Measurements from ENCODE around the gene ZSCAN10. TPM values are rescaled to one million over a fixed set of nuclear protein-coding genes. Genes with fewer than 3 reads are reported as not detected.
"Not testable (repeated sequence)": the region's sequence is repeated elsewhere in the genome, so short reads cannot be mapped to it uniquely, and the experiment has no call there.

ZSCAN10 gene
- total RNA-seq, 1 donor from 2014 or later = 0.34 TPM

DNA sequence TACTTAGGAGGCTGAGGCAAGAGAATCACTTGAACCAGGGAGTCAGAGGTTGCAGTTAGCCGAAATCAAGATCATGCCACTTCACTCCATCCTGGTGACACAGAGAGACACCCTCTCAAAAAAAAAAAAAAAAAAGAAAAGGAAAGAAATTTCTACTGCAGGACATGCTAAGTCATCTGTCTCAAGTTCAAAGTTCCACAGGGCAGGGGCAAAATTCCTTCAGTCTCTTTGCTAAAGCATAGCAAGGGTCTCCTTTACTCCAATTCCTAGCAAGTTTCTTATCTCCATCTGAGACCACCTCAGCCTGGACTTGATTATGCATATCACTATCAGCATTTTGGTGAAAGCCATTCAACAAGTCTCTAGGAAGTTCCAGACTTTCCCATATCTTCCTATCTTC lies 14.6 kb downstream of the ZSCAN10 start:
- no peaks in the 10 kb centered on the region for H3K9me3 Mint-ChIP-seq (ENCODE audit: low read depth)
- no peaks in the 10 kb centered on the region for H3K36me3 Mint-ChIP-seq (ENCODE audit: insufficient read depth)
- DNase-seq (ENCODE audit: low spot score, unreplicated experiment) = no peak
- H3K27ac Mint-ChIP-seq = no peak overlapping the region
- peaks cover 12% of the 10 kb centered on the region for H3K27me3 Mint-ChIP-seq
- no peak overlapping the region for H3K4me3 Mint-ChIP-seq (ENCODE audit: low read depth)
- no peak for TF ChIP-seq CTCF (IDR thresholded peaks at IDR 0.05; ENCODE audit: unreplicated experiment)
- H3K4me1 Mint-ChIP-seq (ENCODE audit: low read depth) = peaks cover 1% of the 10 kb centered on the region

DNA sequence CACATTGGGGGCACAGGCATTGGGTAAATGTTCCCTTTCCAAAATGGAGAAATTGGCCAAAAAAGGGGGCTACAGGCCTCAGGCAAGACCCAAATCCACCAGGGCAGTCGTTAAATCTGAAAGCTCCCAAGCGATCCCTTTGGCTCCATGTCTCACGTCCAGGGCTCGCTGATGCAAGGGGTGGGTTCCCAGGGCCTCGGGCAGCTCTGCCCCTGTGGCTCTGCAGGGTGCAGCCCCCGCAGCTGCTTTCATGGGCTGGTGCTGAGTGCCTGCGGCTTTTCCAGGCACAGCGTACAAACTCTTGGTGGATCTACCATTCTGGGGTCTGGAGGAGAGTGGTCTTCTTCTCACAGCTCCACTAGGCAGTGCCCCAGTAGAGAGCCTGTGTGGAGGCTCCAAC lies 15.7 kb downstream of the ZSCAN10 start:
- DNase-seq (ENCODE audit: low spot score, unreplicated experiment); H3K4me1 Mint-ChIP-seq (ENCODE audit: low read depth); H3K27ac Mint-ChIP-seq; H3K9me3 Mint-ChIP-seq (ENCODE audit: low read depth); H3K4me3 Mint-ChIP-seq (ENCODE audit: low read depth); H3K36me3 Mint-ChIP-seq (ENCODE audit: insufficient read depth): not testable (repeated sequence)
- peaks cover 14% of the 10 kb centered on the region for H3K27me3 Mint-ChIP-seq

DNA sequence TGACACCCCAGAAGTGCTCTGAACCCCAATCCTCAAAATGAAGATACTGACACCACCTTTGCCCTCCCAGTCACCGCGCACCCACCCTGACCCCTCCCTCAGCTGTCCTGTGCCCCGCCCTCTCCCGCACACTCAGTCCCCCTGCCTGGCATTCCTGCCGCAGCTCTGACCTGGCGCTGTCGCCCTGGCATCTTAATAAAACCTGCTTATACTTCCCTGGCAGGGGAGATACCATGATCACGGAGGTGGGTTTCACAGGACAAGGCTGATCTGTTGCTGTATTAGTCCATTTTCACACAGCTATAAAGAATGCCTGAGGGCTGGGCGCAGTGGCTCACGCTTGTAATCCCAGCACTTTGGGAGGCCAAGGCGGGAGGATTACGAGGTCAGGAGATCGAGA lies 17.1 kb downstream of the ZSCAN10 start:
- H3K4me1 Mint-ChIP-seq (ENCODE audit: low read depth); H3K27ac Mint-ChIP-seq; H3K4me3 Mint-ChIP-seq (ENCODE audit: low read depth); H3K9me3 Mint-ChIP-seq (ENCODE audit: low read depth); H3K36me3 Mint-ChIP-seq (ENCODE audit: insufficient read depth); DNase-seq (ENCODE audit: low spot score, unreplicated experiment): not testable (repeated sequence)
- peaks cover 17% of the 10 kb centered on the region for H3K27me3 Mint-ChIP-seq

DNA sequence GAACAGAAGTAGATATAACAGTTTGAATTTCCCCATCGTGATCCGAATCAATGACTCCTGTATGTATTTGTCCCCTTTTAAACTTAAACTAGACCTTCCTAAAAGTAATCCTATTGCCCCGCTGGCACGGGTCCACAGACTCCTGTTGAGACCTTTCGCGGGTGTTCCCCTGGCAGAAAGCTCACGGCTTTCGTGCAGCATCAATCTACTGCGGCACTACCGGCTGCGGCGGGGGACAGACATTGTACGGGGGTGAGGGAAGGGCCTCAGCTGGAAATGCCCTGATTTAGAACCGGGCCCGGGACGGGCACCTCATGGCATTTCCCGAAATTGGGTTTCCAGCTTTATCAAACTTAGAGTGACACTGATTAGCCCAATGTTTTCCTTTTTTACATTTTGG lies 19.1 kb downstream of the ZSCAN10 start:
- Mint-ChIP-seq H3K27ac (no peak overlapping the region), H3K27me3 (peaks cover 22% of the 10 kb centered on the region), H3K9me3 (ENCODE audit: low read depth) (no peaks in the 10 kb centered on the region), H3K4me1 (ENCODE audit: low read depth) (no peaks in the 10 kb centered on the region), H3K4me3 (ENCODE audit: low read depth) (no peak overlapping the region), H3K36me3 (ENCODE audit: insufficient read depth) (no peaks in the 10 kb centered on the region)
- DNase-seq (ENCODE audit: low spot score, unreplicated experiment) = no peak
- no peak for TF ChIP-seq CTCF (IDR thresholded peaks at IDR 0.05; ENCODE audit: unreplicated experiment)

GRCh38 chr16:3076577-3076976 lies 22.5 kb downstream of the ZSCAN10 start:
- Mint-ChIP-seq H3K4me1 (ENCODE audit: low read depth) (no peaks in the 10 kb centered on the region), H3K36me3 (ENCODE audit: insufficient read depth) (no peaks in the 10 kb centered on the region), H3K4me3 (ENCODE audit: low read depth) (no peak overlapping the region), H3K27me3 (peaks cover 44% of the 10 kb centered on the region), H3K9me3 (ENCODE audit: low read depth) (no peaks in the 10 kb centered on the region), H3K27ac (no peak overlapping the region)
- no peak for TF ChIP-seq CTCF (IDR thresholded peaks at IDR 0.05; ENCODE audit: unreplicated experiment)
- no peak for DNase-seq (ENCODE audit: low spot score, unreplicated experiment)

- H3K27me3 Mint-ChIP-seq = peaks cover 47% of the 10 kb centered on the region
- H3K4me1 Mint-ChIP-seq (ENCODE audit: low read depth); H3K9me3 Mint-ChIP-seq (ENCODE audit: low read depth); H3K27ac Mint-ChIP-seq; H3K4me3 Mint-ChIP-seq (ENCODE audit: low read depth); H3K36me3 Mint-ChIP-seq (ENCODE audit: insufficient read depth); DNase-seq (ENCODE audit: low spot score, unreplicated experiment): not testable (repeated sequence)
Observed at GRCh38 chr16:3075946-3076345, 23.1 kb downstream of the ZSCAN10 start.

DNA sequence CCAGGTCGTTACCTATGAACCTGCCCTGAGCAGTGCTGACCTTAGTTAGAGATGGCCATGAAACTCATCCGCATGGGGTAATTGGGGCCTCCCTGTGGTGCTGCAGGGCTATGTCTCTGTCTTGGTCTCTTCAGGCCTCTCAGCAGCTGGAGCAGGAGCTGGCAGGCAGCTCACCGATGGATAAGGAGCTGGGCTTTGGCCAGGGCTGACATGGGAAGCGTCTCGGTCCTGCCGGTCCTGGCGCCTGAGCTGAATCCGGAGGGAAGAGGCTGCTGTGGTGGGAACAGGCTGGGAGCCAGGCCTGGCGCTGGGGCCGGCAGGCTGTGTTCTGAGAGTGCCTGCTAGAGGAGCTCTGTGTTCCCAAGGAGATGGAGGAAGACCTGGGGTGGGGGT lies 23.6 kb downstream of the ZSCAN10 start:
- no peak for DNase-seq (ENCODE audit: low spot score, unreplicated experiment)
- TF ChIP-seq CTCF (IDR thresholded peaks at IDR 0.05; ENCODE audit: unreplicated experiment) = no peak
- H3K27me3 Mint-ChIP-seq = peaks cover 43% of the 10 kb centered on the region

More for the DNA sequence above, 23.6 kb downstream of the ZSCAN10 start:
- H3K4me1 Mint-ChIP-seq (ENCODE audit: low read depth) = no peaks in the 10 kb centered on the region
- no peaks in the 10 kb centered on the region for H3K9me3 Mint-ChIP-seq (ENCODE audit: low read depth)
- H3K4me3 Mint-ChIP-seq (ENCODE audit: low read depth) = no peak overlapping the region
- H3K36me3 Mint-ChIP-seq (ENCODE audit: insufficient read depth) = no peaks in the 10 kb centered on the region
- no peak overlapping the region for H3K27ac Mint-ChIP-seq
